ENCODE measurements around the gene SLC8B1.

Gene SLC8B1

GRCh38 chr12:113268136-113268535, 66.8 kb downstream of the SLC8B1 start:
- 97% methylated on average over 12 of the region's 12 CpGs for WGBS (ENCODE audit: insufficient coverage)
- H3K4me1 ChIP-seq (ENCODE audit: control extremely low read depth in 1 of 4, control insufficient read depth in 4 of 4, insufficient read depth in 4 of 4, low read length in 3 of 4) = peaks cover 0 to 10% (median 4%) of the 10 kb centered on the region in 4 experiments
- ChIA-PET POLR2A (no interaction called here), CTCF (interaction anchor here (1.6 kb wide), 1 partner anchor 38 kb away, joined by 3 read pairs; no protein-coding TSS in a partner anchor)
- no peaks in the 10 kb centered on the region for H3K27me3 ChIP-seq (replicated peaks in 2 of 5; ENCODE audit: control insufficient read depth in 4 of 5, insufficient read depth in 5 of 5, low read length in 4 of 5)
- H3K4me3 ChIP-seq (ENCODE audit: control insufficient read depth in 1 of 7, extremely low read depth in 1 of 7, insufficient read depth in 4 of 7, low read depth in 2 of 7, low read length in 6 of 7) = no peak overlapping the region
- no peaks in the 10 kb centered on the region for H3K9me3 ChIP-seq (ENCODE audit: control extremely low read depth in 1 of 5, control insufficient read depth in 4 of 5, insufficient read depth in 2 of 5, low read depth in 1 of 5, low read length in 4 of 5)
- DNase-seq = no peak
- peaks cover 0 to 44% (median 16%) of the 10 kb centered on the region in 4 experiments for H3K36me3 ChIP-seq (ENCODE audit: control insufficient read depth in 4 of 4, insufficient read depth in 4 of 4, low read length in 3 of 4)
- H3K27ac ChIP-seq (ENCODE audit: insufficient read depth in 1 of 2, low read depth in 1 of 2, low read length in 2 of 2, poor library complexity in 1 of 2, severe bottlenecking in 2 of 2) = no peak overlapping the region

GRCh38 chr12:113267621-113268020, 67.3 kb downstream of the SLC8B1 start:
- Histone ChIP-seq H3K27me3 (replicated peaks in 2 of 5; ENCODE audit: control insufficient read depth in 4 of 5, insufficient read depth in 5 of 5, low read length in 4 of 5) (no peaks in the 10 kb centered on the region), H3K4me3 (ENCODE audit: control insufficient read depth in 1 of 7, extremely low read depth in 1 of 7, insufficient read depth in 4 of 7, low read depth in 2 of 7, low read length in 6 of 7) (no peak overlapping the region), H3K4me1 (ENCODE audit: control extremely low read depth in 1 of 4, control insufficient read depth in 4 of 4, insufficient read depth in 4 of 4, low read length in 3 of 4) (peaks cover under 1 to 13% (median 5%) of the 10 kb centered on the region in 4 experiments), H3K36me3 (ENCODE audit: control insufficient read depth in 4 of 4, insufficient read depth in 4 of 4, low read length in 3 of 4) (peaks cover 0 to 40% (median 12%) of the 10 kb centered on the region in 4 experiments), H3K27ac (ENCODE audit: insufficient read depth in 1 of 2, low read depth in 1 of 2, low read length in 2 of 2, poor library complexity in 1 of 2, severe bottlenecking in 2 of 2) (no peak overlapping the region), H3K9me3 (ENCODE audit: control extremely low read depth in 1 of 5, control insufficient read depth in 4 of 5, insufficient read depth in 2 of 5, low read depth in 1 of 5, low read length in 4 of 5) (no peaks in the 10 kb centered on the region)
- ChIA-PET POLR2A (no interaction called here), CTCF (interaction anchor here (1.1 to 1.6 kb wide), 2 partner anchors 28 to 38 kb away, joined by 3 read pairs; no protein-coding TSS in a partner anchor)
- no peak for DNase-seq
- WGBS (ENCODE audit: insufficient coverage) = 100% methylated on average over 3 of the region's 7 CpGs

GRCh38 chr12:113266106-113266895, 68.6 kb downstream of the SLC8B1 start:
- no peak for DNase-seq
- Histone ChIP-seq H3K27me3 (replicated peaks in 2 of 5; ENCODE audit: control insufficient read depth in 4 of 5, insufficient read depth in 5 of 5, low read length in 4 of 5) (no peaks in the 10 kb centered on the region), H3K4me1 (ENCODE audit: control extremely low read depth in 1 of 4, control insufficient read depth in 4 of 4, insufficient read depth in 4 of 4, low read length in 3 of 4) (peaks cover 3 to 15% (median 12%) of the 10 kb centered on the region in 4 experiments), H3K4me3 (ENCODE audit: control insufficient read depth in 1 of 7, extremely low read depth in 1 of 7, insufficient read depth in 4 of 7, low read depth in 2 of 7, low read length in 6 of 7) (no peak overlapping the region), H3K27ac (ENCODE audit: insufficient read depth in 1 of 2, low read depth in 1 of 2, low read length in 2 of 2, poor library complexity in 1 of 2, severe bottlenecking in 2 of 2) (no peak overlapping the region), H3K36me3 (ENCODE audit: control insufficient read depth in 4 of 4, insufficient read depth in 4 of 4, low read length in 3 of 4) (peaks cover 0 to 40% (median 13%) of the 10 kb centered on the region in 4 experiments), H3K9me3 (ENCODE audit: control extremely low read depth in 1 of 5, control insufficient read depth in 4 of 5, insufficient read depth in 2 of 5, low read depth in 1 of 5, low read length in 4 of 5) (no peaks in the 10 kb centered on the region)
- CTCF ChIA-PET = interaction anchor here (0.6 to 1.5 kb wide), 4 partner anchors 11 to 272 kb away, joined by 3 to 4 read pairs (median 3); no protein-coding TSS in a partner anchor
- POLR2A ChIA-PET = no interaction called here
- over 99% methylated on average over 21 of the region's 23 CpGs for whole genome bisulfite sequencing (ENCODE audit: insufficient coverage)

GRCh38 chr12:113263431-113263963, 71.4 kb downstream of the SLC8B1 start:
- no peaks in the 10 kb centered on the region for H3K27me3 ChIP-seq (replicated peaks in 2 of 5; ENCODE audit: control insufficient read depth in 4 of 5, insufficient read depth in 5 of 5, low read length in 4 of 5)
- H3K36me3 ChIP-seq (ENCODE audit: control insufficient read depth in 4 of 4, insufficient read depth in 4 of 4, low read length in 3 of 4) = peaks cover 0 to 21% (median 8%) of the 10 kb centered on the region in 4 experiments
- ChIA-PET CTCF (no interaction called here), POLR2A (no interaction called here)
- H3K27ac ChIP-seq (ENCODE audit: insufficient read depth in 1 of 2, low read depth in 1 of 2, low read length in 2 of 2, poor library complexity in 1 of 2, severe bottlenecking in 2 of 2) = no peak overlapping the region
- no peaks in the 10 kb centered on the region for H3K9me3 ChIP-seq (ENCODE audit: control extremely low read depth in 1 of 5, control insufficient read depth in 4 of 5, insufficient read depth in 2 of 5, low read depth in 1 of 5, low read length in 4 of 5)
- no peak overlapping the region for H3K4me3 ChIP-seq (ENCODE audit: control insufficient read depth in 1 of 7, extremely low read depth in 1 of 7, insufficient read depth in 4 of 7, low read depth in 2 of 7, low read length in 6 of 7)
- DNase-seq = no peak
- peaks cover 3 to 35% (median 27%) of the 10 kb centered on the region in 4 experiments for H3K4me1 ChIP-seq (ENCODE audit: control extremely low read depth in 1 of 4, control insufficient read depth in 4 of 4, insufficient read depth in 4 of 4, low read length in 3 of 4)
- 95% methylated on average over 9 of the region's 9 CpGs for WGBS (ENCODE audit: insufficient coverage)

- no peaks in the 10 kb centered on the region for H3K27me3 ChIP-seq (replicated peaks in 2 of 5; ENCODE audit: control insufficient read depth in 4 of 5, insufficient read depth in 5 of 5, low read length in 4 of 5)
- H3K4me1 ChIP-seq (ENCODE audit: control extremely low read depth in 1 of 4, control insufficient read depth in 4 of 4, insufficient read depth in 4 of 4, low read length in 3 of 4) = peaks cover 3 to 35% (median 27%) of the 10 kb centered on the region in 4 experiments
- POLR2A ChIA-PET = no interaction called here
- no peak for DNase-seq
- H3K27ac ChIP-seq (ENCODE audit: insufficient read depth in 1 of 2, low read depth in 1 of 2, low read length in 2 of 2, poor library complexity in 1 of 2, severe bottlenecking in 2 of 2) = no peak overlapping the region
- peaks cover 0 to 13% (median 5%) of the 10 kb centered on the region in 4 experiments for H3K36me3 ChIP-seq (ENCODE audit: control insufficient read depth in 4 of 4, insufficient read depth in 4 of 4, low read length in 3 of 4)
- no peaks in the 10 kb centered on the region for H3K9me3 ChIP-seq (ENCODE audit: control extremely low read depth in 1 of 5, control insufficient read depth in 4 of 5, insufficient read depth in 2 of 5, low read depth in 1 of 5, low read length in 4 of 5)
- CTCF ChIA-PET = no interaction called here
- no peak overlapping the region for H3K4me3 ChIP-seq (ENCODE audit: control insufficient read depth in 1 of 7, extremely low read depth in 1 of 7, insufficient read depth in 4 of 7, low read depth in 2 of 7, low read length in 6 of 7)
Measured at GRCh38 chr12:113262710-113263109, 72.2 kb downstream of the SLC8B1 start.

GRCh38 chr12:113261847-113262470, 73.0 kb downstream of the SLC8B1 start:
- Histone ChIP-seq H3K27ac (ENCODE audit: insufficient read depth in 1 of 2, low read depth in 1 of 2, low read length in 2 of 2, poor library complexity in 1 of 2, severe bottlenecking in 2 of 2) (no peak overlapping the region), H3K4me3 (ENCODE audit: control insufficient read depth in 1 of 7, extremely low read depth in 1 of 7, insufficient read depth in 4 of 7, low read depth in 2 of 7, low read length in 6 of 7) (no peak overlapping the region), H3K27me3 (replicated peaks in 2 of 5; ENCODE audit: control insufficient read depth in 4 of 5, insufficient read depth in 5 of 5, low read length in 4 of 5) (no peaks in the 10 kb centered on the region), H3K9me3 (ENCODE audit: control extremely low read depth in 1 of 5, control insufficient read depth in 4 of 5, insufficient read depth in 2 of 5, low read depth in 1 of 5, low read length in 4 of 5) (peaks cover 0 to 2% (median 0%) of the 10 kb centered on the region in 5 experiments), H3K4me1 (ENCODE audit: control extremely low read depth in 1 of 4, control insufficient read depth in 4 of 4, insufficient read depth in 4 of 4, low read length in 3 of 4) (peaks cover 3 to 35% (median 27%) of the 10 kb centered on the region in 4 experiments), H3K36me3 (ENCODE audit: control insufficient read depth in 4 of 4, insufficient read depth in 4 of 4, low read length in 3 of 4) (peaks cover 0 to 12% (median 2%) of the 10 kb centered on the region in 4 experiments)
- WGBS (ENCODE audit: insufficient coverage) = 74% methylated on average over 4 of the region's 6 CpGs
- peak in 2 of 3 donors; percentile 41 to 59 for DNase-seq
- CTCF ChIA-PET = interaction anchor here (0.6 to 2.9 kb wide), 2 partner anchors 12 to 66 kb away, joined by 3 to 9 read pairs; no protein-coding TSS in a partner anchor
- POLR2A ChIA-PET = no interaction called here
